A673 (cell line): ENCODE results near the gene LSM10. TPM values are rescaled to one million over a fixed set of nuclear protein-coding genes. Genes with fewer than 3 reads are reported as not detected.

Source experiments
- BruUV-seq: library from RNA; stranded (reverse); fragments of 400-500 nt; replicated peaks from 2 replicates; lab custom pipeline; 2021; lab: Mats Ljungman, UMichigan
- CTCF ChIA-PET: fragments of 300-600 bp; sonication (Branson Sonifier 250); formaldehyde crosslinking; loops from one replicate; lab custom pipeline; 2022; ENCODE audit warnings: antibody characterized with exemption; lab: Charles Lee
- POLR2A ChIA-PET: fragments of 300-600 bp; sonication (Branson Sonifier 250); formaldehyde crosslinking; loops from one replicate; lab custom pipeline; 2022; ENCODE audit warnings: antibody characterized with exemption; ENCODE audit not compliant: low non-redundant PET; lab: Charles Lee
- DNase-seq: peaks from one replicate; pipeline ENCODE4 v3.0.0-alpha.2; 2015; ENCODE audit warnings: low spot score
- H3K27ac ChIP-seq: fragments of 200-600 bp; sonication (generic); 2 replicates; pipeline ENCODE4 v1.5.1; 2016; ENCODE audit warnings: mixed run types, low read depth, mild to moderate bottlenecking, mixed read lengths, antibody characterized with exemption, low read length; ENCODE audit not compliant: poor library complexity, severe bottlenecking
- H3K27me3 ChIP-seq: fragments of 200-600 bp; sonication (generic); replicated peaks from 2 replicates; pipeline ENCODE4 v1.6.1; 2017; ENCODE audit warnings: mixed run types, low read depth, mild to moderate bottlenecking, mixed read lengths, antibody characterized with exemption, low read length; ENCODE audit not compliant: insufficient read depth, poor library complexity
- H3K36me3 ChIP-seq: fragments of 200-600 bp; sonication (generic); 2 replicates; pipeline ENCODE4 v1.6.1; 2016; ENCODE audit warnings: mixed run types, mild to moderate bottlenecking, mixed read lengths, antibody characterized with exemption, low read length; ENCODE audit not compliant: insufficient read depth, poor library complexity, severe bottlenecking
- H3K4me1 ChIP-seq: fragments of 200-600 bp; sonication (generic); 2 replicates; pipeline ENCODE4 v1.6.1; 2017; ENCODE audit warnings: mixed run types, mild to moderate bottlenecking, mixed read lengths, antibody characterized with exemption, low read length; ENCODE audit not compliant: insufficient read depth, poor library complexity, severe bottlenecking
- H3K4me3 ChIP-seq: fragments of 200-600 bp; sonication (generic); 2 replicates; pipeline ENCODE4 v1.5.1; 2016; ENCODE audit warnings: low read depth, mixed run types, mild to moderate bottlenecking, mixed read lengths, low read length; ENCODE audit not compliant: poor library complexity, severe bottlenecking
- H3K9me3 ChIP-seq: fragments of 200-600 bp; sonication (generic); 2 replicates; pipeline ENCODE4 v1.6.1; 2016; ENCODE audit warnings: mixed run types, low read depth, mild to moderate bottlenecking, mixed read lengths, antibody characterized with exemption, low read length; ENCODE audit not compliant: poor library complexity, severe bottlenecking
- EZH2 ChIP-seq: fragments of 200-600 bp; sonication (generic); IDR thresholded peaks from 2 replicates; pipeline ENCODE4 v1.6.1; 2017; ENCODE audit warnings: borderline replicate concordance, low read depth, mild to moderate bottlenecking, mixed read lengths, antibody characterized with exemption, low read length; ENCODE audit not compliant: poor library complexity, severe bottlenecking
- intact Hi-C: fragments of 100-400 bp; cut with micrococcal nuclease; formaldehyde crosslinking; loops from one replicate; pipeline ENCODE4 v1.10.0; 2022; ENCODE audit not compliant: unreplicated experiment
- total RNA-seq: library from RNA; stranded (reverse); gene quantifications from 2 replicates; pipeline ENCODE4 v1.2.3, GENCODE V29; 2021
- TF ChIP-seq, protein P1 (sequence below): fragments of 300-800, 200-600 bp; sonication (generic); conservative IDR thresholded peaks from 2 replicates; pipeline ENCODE4 v1.5.1; 2017; ENCODE audit warnings: low read depth, mild to moderate bottlenecking, antibody characterized with exemption, low read length, moderate library complexity, mixed read lengths

Gene LSM10
- total RNA-seq, 1 experiment from 2014 or later = 68.0 TPM

DNA sequence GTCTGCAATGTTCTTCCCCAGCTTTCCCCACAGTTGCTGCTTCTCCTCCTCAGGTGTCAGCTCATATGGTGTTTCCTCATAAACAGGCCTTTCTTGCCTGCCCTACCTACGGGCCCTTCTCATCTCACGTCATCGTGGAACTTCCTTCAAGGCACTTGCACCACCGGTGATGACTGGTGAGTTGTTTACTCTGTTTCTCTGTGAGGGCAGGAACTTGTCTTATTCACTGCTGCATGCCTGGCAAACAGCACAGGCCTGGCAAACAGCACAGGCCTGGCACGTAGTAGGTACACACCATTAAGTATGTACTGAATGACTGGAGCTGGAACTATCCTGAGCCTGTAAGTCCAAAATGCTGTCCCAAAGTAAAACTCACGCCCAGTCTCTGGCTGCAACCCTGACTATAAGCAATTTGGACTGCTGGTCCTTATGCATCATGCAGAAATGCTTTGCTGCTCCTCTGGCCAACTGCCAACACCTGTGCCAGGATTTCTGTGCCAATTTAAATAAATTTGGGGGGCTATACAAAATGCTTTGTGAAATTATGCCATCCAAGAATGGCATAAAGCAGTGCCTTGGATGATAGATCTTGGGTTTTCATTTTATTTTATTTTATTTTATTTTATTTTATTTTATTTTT lies 37.7 kb downstream of the LSM10 start:
- intact Hi-C loops = no loop called here
- peaks cover 49% of the 10 kb centered on the region for H3K36me3 ChIP-seq

DNA sequence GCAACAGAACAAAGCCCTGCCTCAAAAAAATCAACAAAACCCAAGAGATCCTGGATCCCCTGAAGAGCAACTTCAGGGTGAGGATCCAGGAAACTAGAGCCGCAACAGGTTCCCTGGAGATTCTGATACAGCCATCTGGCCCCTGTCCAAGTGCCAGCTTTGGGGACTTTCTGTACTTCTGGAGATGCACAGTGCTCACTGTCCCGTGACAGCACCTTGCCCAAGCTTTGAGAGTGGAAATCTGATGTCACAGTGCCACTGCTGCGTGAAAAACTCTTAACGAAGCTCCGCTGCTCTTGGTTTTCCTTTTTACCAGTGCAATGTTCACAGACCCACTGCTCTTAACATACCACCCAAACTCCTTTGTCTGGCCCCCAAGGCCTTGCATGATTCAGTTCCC lies 38.3 kb downstream of the LSM10 start:
- peak overlapping the region; percentile 37 for H3K27ac ChIP-seq
- POLR2A ChIA-PET = no interaction called here
- DNase-seq = no peak
- BruUV-seq = no TSS peak
- TF ChIP-seq, protein P1, sequence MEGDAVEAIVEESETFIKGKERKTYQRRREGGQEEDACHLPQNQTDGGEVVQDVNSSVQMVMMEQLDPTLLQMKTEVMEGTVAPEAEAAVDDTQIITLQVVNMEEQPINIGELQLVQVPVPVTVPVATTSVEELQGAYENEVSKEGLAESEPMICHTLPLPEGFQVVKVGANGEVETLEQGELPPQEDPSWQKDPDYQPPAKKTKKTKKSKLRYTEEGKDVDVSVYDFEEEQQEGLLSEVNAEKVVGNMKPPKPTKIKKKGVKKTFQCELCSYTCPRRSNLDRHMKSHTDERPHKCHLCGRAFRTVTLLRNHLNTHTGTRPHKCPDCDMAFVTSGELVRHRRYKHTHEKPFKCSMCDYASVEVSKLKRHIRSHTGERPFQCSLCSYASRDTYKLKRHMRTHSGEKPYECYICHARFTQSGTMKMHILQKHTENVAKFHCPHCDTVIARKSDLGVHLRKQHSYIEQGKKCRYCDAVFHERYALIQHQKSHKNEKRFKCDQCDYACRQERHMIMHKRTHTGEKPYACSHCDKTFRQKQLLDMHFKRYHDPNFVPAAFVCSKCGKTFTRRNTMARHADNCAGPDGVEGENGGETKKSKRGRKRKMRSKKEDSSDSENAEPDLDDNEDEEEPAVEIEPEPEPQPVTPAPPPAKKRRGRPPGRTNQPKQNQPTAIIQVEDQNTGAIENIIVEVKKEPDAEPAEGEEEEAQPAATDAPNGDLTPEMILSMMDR = no peak
- no peak for TF ChIP-seq EZH2
- CTCF ChIA-PET = no interaction called here
- no peak overlapping the region for H3K4me3 ChIP-seq
- no peaks in the 10 kb centered on the region for H3K9me3 ChIP-seq
- peaks cover 3% of the 10 kb centered on the region for H3K4me1 ChIP-seq
- intact Hi-C loops = no loop called here
- H3K36me3 ChIP-seq = peaks cover 56% of the 10 kb centered on the region
- no peaks in the 10 kb centered on the region for H3K27me3 ChIP-seq

More for the DNA sequence above, 37.7 kb downstream of the LSM10 start:
- no peak for TF ChIP-seq EZH2
- TF ChIP-seq, protein P1 = no peak
- Histone ChIP-seq H3K27me3 (no peaks in the 10 kb centered on the region), H3K27ac (peak overlapping the region; percentile 37), H3K4me1 (peaks cover 4% of the 10 kb centered on the region), H3K4me3 (no peak overlapping the region), H3K9me3 (no peaks in the 10 kb centered on the region)
- no TSS peak for BruUV-seq
- DNase-seq = no peak
- CTCF ChIA-PET = no interaction called here
- POLR2A ChIA-PET = no interaction called here

DNA sequence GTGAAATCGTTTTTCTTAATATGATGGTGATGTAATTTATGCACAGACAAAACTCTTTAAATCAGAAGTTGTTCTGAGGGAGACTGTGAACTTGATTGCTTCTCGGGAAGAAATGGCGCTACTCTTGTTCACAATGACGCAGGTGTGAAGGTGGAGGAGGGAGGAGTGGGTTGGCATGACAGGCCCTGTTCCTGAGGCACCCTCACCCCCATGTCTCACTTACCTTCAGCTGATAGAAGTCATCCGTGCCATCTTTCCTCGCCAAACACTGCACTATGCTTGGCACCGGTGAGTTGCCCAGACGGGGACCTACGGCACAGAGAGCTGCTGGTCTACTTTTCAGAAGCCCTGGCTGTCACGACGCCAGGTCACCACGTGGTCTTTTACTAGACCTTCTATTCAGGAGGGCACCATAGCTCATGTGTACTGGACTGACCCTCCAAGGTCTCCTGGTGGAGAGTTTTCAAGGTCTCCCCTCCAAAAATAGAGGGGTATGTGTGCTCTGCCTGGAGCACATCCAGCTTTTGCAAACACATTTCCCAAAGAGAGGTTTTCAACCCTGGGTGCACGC lies 39.1 kb downstream of the LSM10 start:
- Histone ChIP-seq H3K9me3 (no peaks in the 10 kb centered on the region), H3K4me3 (no peak overlapping the region), H3K27ac (no peak overlapping the region), H3K4me1 (peaks cover 3% of the 10 kb centered on the region), H3K27me3 (no peaks in the 10 kb centered on the region), H3K36me3 (peaks cover 63% of the 10 kb centered on the region)
- intact Hi-C loops = no loop called here
- BruUV-seq = no TSS peak
- no peak for DNase-seq
- ChIA-PET CTCF (interaction anchor here (1.2 kb wide), 1 partner anchor 8 kb away, joined by 3 read pairs; no protein-coding TSS in a partner anchor), POLR2A (no interaction called here)
- TF ChIP-seq, protein P1 = no peak
- no peak for TF ChIP-seq EZH2
